Activated CD4-positive, alpha-beta memory T cell treated with anti-CD3 and anti-CD28 coated beads, Interleukin-2, amount 10 ng/mL, durations not matched to agents 7 days and 5 days (primary cell): ENCODE results near the gene TNFSF13. TPM values are rescaled to one million over a fixed set of nuclear protein-coding genes. Genes with fewer than 3 reads are reported as not detected.

ENCODE experiments used
- CTCF ChIA-PET: fragments of 350-600 bp; sonication (Branson Sonifier 250); formaldehyde crosslinking; loops from one replicate; lab custom pipeline; 2021; ENCODE audit warnings: antibody characterized with exemption, inconsistent platforms; lab: Charles Lee
- POLR2A ChIA-PET: fragments of 350-600 bp; sonication (Branson Sonifier 250); formaldehyde crosslinking; loops from one replicate; lab custom pipeline; 2021; ENCODE audit warnings: antibody characterized with exemption; lab: Charles Lee
- DNase-seq: peaks from one replicate; pipeline ENCODE4 v3.0.0-alpha.2; 2020
- H3K27ac Mint-ChIP-seq: one replicate; pipeline ENCODE4 v1.8.0; 2021; ENCODE audit warnings: mild to moderate bottlenecking, mixed read lengths
- H3K27me3 Mint-ChIP-seq: one replicate; pipeline ENCODE4 v1.8.0; 2021; ENCODE audit warnings: mixed read lengths
- H3K36me3 Mint-ChIP-seq: one replicate; pipeline ENCODE4 v1.8.0; 2021; ENCODE audit warnings: low read depth, mixed read lengths
- H3K4me1 Mint-ChIP-seq: one replicate; pipeline ENCODE4 v1.8.0; 2021; ENCODE audit warnings: mixed read lengths
- H3K4me3 Mint-ChIP-seq: one replicate; pipeline ENCODE4 v1.8.0; 2021; ENCODE audit warnings: mild to moderate bottlenecking, mixed read lengths
- H3K9me3 Mint-ChIP-seq: one replicate; pipeline ENCODE4 v1.8.0; 2021; ENCODE audit warnings: mixed read lengths
- total RNA-seq, 2 experiments: library from RNA; stranded (reverse); gene quantifications; one replicate each; pipeline ENCODE4 v1.2.3, GENCODE V29; 2021

TNFSF13 gene
- total RNA-seq, 2 experiments from 2014 or later = 1.8 to 2.0 TPM

GRCh38 chr17:7562208-7562605 lies 3.7 kb downstream of the TNFSF13 start:
- ChIA-PET POLR2A (interaction anchor here (1.0 to 4.5 kb wide), 10 partner anchors 11 to 281 kb away, joined by 3 to 80 read pairs (median 22); partner anchors contain the start of genes ACAP1, MPDU1, POLR2A and SLC2A4), CTCF (interaction anchor here (1.5 to 6.2 kb wide), 7 partner anchors 9 to 126 kb away, joined by 4 to 207 read pairs (median 20); partner anchors contain the start of genes MPDU1, TP53 and WRAP53)
- peak overlapping the region; percentile 87 for H3K27ac Mint-ChIP-seq
- H3K27me3 Mint-ChIP-seq = no peaks in the 10 kb centered on the region
- peaks cover 47% of the 10 kb centered on the region for H3K4me1 Mint-ChIP-seq
- H3K9me3 Mint-ChIP-seq = no peaks in the 10 kb centered on the region
- no peak for DNase-seq
- H3K36me3 Mint-ChIP-seq = peaks cover 42% of the 10 kb centered on the region
- H3K4me3 Mint-ChIP-seq = peak overlapping the region; percentile 81

- DNase-seq = no peak
- CTCF ChIA-PET = no interaction called here
- Mint-ChIP-seq H3K36me3 (peaks cover 44% of the 10 kb centered on the region), H3K27me3 (no peaks in the 10 kb centered on the region), H3K9me3 (no peaks in the 10 kb centered on the region), H3K27ac (peak overlapping the region; percentile 87), H3K4me1 (peaks cover 46% of the 10 kb centered on the region), H3K4me3 (peak overlapping the region; percentile 81)
- POLR2A ChIA-PET = interaction anchor here (0.6 to 4.5 kb wide), 4 partner anchors 9 to 124 kb away, joined by 3 to 80 read pairs (median 12); partner anchors contain the start of genes MPDU1, TP53 and WRAP53
Observed at GRCh38 chr17:7563115-7563869, 4.7 kb downstream of the TNFSF13 start.

- H3K36me3 Mint-ChIP-seq = peaks cover 67% of the 10 kb centered on the region
- H3K27me3 Mint-ChIP-seq = no peaks in the 10 kb centered on the region
- ChIA-PET CTCF (interaction anchor here (0.5 to 1.0 kb wide), 3 partner anchors 9 to 23 kb away, joined by 3 to 4 read pairs (median 3); no protein-coding TSS in a partner anchor), POLR2A (interaction anchor here (1.1 to 9.3 kb wide), 6 partner anchors 7 to 118 kb away, joined by 3 to 169 read pairs (median 44); partner anchors contain the start of genes CD68, MPDU1, POLR2A and SENP3)
- H3K9me3 Mint-ChIP-seq = no peaks in the 10 kb centered on the region
- H3K4me3 Mint-ChIP-seq = no peak overlapping the region
- H3K4me1 Mint-ChIP-seq = peaks cover 34% of the 10 kb centered on the region
- no peak overlapping the region for H3K27ac Mint-ChIP-seq
- DNase-seq = no peak
Observed at GRCh38 chr17:7569571-7569970, 11.0 kb downstream of the TNFSF13 start.

GRCh38 chr17:7570351-7570750 lies 11.8 kb downstream of the TNFSF13 start:
- H3K9me3 Mint-ChIP-seq = no peaks in the 10 kb centered on the region
- peaks cover 68% of the 10 kb centered on the region for H3K36me3 Mint-ChIP-seq
- H3K4me3 Mint-ChIP-seq = no peak overlapping the region
- no peaks in the 10 kb centered on the region for H3K27me3 Mint-ChIP-seq
- peak overlapping the region; percentile 37 for H3K27ac Mint-ChIP-seq
- POLR2A ChIA-PET = interaction anchor here (0.5 to 9.3 kb wide), 9 partner anchors 8 to 117 kb away, joined by 3 to 169 read pairs (median 6); partner anchors contain the start of genes CD68, MPDU1, POLR2A and SENP3
- H3K4me1 Mint-ChIP-seq = peaks cover 42% of the 10 kb centered on the region
- CTCF ChIA-PET = interaction anchor here (0.6 to 1.8 kb wide), 4 partner anchors 9 to 121 kb away, joined by 3 to 8 read pairs (median 4); partner anchors contain the start of genes SENP3 and TP53
- DNase-seq = no peak

- peak overlapping the region; percentile 99 for H3K27ac Mint-ChIP-seq
- H3K4me3 Mint-ChIP-seq = peak overlapping the region; percentile 93
- peaks cover 61% of the 10 kb centered on the region for H3K4me1 Mint-ChIP-seq
- POLR2A ChIA-PET = interaction anchor here (0.8 to 9.3 kb wide), 14 partner anchors 10 to 258 kb away, joined by 3 to 169 read pairs (median 4); partner anchors contain the start of genes CD68, CHRNB1, MPDU1 and POLR2A
- no peaks in the 10 kb centered on the region for H3K27me3 Mint-ChIP-seq
- peaks cover 77% of the 10 kb centered on the region for H3K36me3 Mint-ChIP-seq
- H3K9me3 Mint-ChIP-seq = no peaks in the 10 kb centered on the region
- DNase-seq = no peak
- CTCF ChIA-PET = interaction anchor here (1.2 to 1.8 kb wide), 4 partner anchors 12 to 217 kb away, joined by 3 to 8 read pairs (median 4); partner anchors contain the start of gene TP53
Observed at GRCh38 chr17:7572338-7572587, 13.7 kb downstream of the TNFSF13 start.

- H3K27ac Mint-ChIP-seq = peak overlapping the region; percentile 99
- peaks cover 63% of the 10 kb centered on the region for H3K4me1 Mint-ChIP-seq
- peaks cover 78% of the 10 kb centered on the region for H3K36me3 Mint-ChIP-seq
- CTCF ChIA-PET = interaction anchor here (1.3 to 3.1 kb wide), 4 partner anchors 12 to 217 kb away, joined by 3 to 21 read pairs (median 8); partner anchors contain the start of genes SENP3, TP53 and WRAP53
- peak overlapping the region; percentile 93 for H3K4me3 Mint-ChIP-seq
- no peaks in the 10 kb centered on the region for H3K9me3 Mint-ChIP-seq
- peak; percentile 100 for DNase-seq
- POLR2A ChIA-PET = interaction anchor here (0.7 to 9.3 kb wide), 23 partner anchors 11 to 561 kb away, joined by 3 to 169 read pairs (median 4); partner anchors contain the start of genes ACAP1, CD68, CHRNB1 and MPDU1
- H3K27me3 Mint-ChIP-seq = no peaks in the 10 kb centered on the region
Observed at GRCh38 chr17:7572588-7573323, 14.2 kb downstream of the TNFSF13 start.

GRCh38 chr17:7573324-7574080 lies 15.0 kb downstream of the TNFSF13 start:
- Mint-ChIP-seq H3K9me3 (no peaks in the 10 kb centered on the region), H3K27ac (peak overlapping the region; percentile 99), H3K4me3 (peak overlapping the region; percentile 93), H3K27me3 (no peaks in the 10 kb centered on the region), H3K36me3 (peaks cover 84% of the 10 kb centered on the region), H3K4me1 (peaks cover 70% of the 10 kb centered on the region)
- ChIA-PET CTCF (interaction anchor here (1.3 to 3.1 kb wide), 5 partner anchors 11 to 137 kb away, joined by 3 to 21 read pairs (median 12); partner anchors contain the start of genes MPDU1, SENP3, SOX15 and TP53), POLR2A (interaction anchor here (0.6 to 9.3 kb wide), 25 partner anchors 8 to 562 kb away, joined by 3 to 169 read pairs (median 4); partner anchors contain the start of genes ACAP1, CD68, MPDU1 and PHF23)
- peak; percentile 94 for DNase-seq

- ChIA-PET CTCF (interaction anchor here (1.3 to 3.1 kb wide), 5 partner anchors 10 to 137 kb away, joined by 3 to 21 read pairs (median 12); partner anchors contain the start of genes MPDU1, SENP3, SOX15 and TP53), POLR2A (interaction anchor here (0.6 to 9.3 kb wide), 21 partner anchors 9 to 562 kb away, joined by 3 to 169 read pairs (median 4); partner anchors contain the start of genes ACAP1, CD68, MPDU1 and PHF23)
- H3K27me3 Mint-ChIP-seq = no peaks in the 10 kb centered on the region
- H3K36me3 Mint-ChIP-seq = peaks cover 91% of the 10 kb centered on the region
- H3K27ac Mint-ChIP-seq = peak overlapping the region; percentile 99
- no peak for DNase-seq
- H3K4me1 Mint-ChIP-seq = peaks cover 79% of the 10 kb centered on the region
- no peaks in the 10 kb centered on the region for H3K9me3 Mint-ChIP-seq
- H3K4me3 Mint-ChIP-seq = peak overlapping the region; percentile 93
Observed at GRCh38 chr17:7574176-7574953, 15.8 kb downstream of the TNFSF13 start.

GRCh38 chr17:7575481-7575883 lies 16.9 kb downstream of the TNFSF13 start:
- H3K9me3 Mint-ChIP-seq = no peaks in the 10 kb centered on the region
- peak overlapping the region; percentile 99 for H3K27ac Mint-ChIP-seq

GRCh38 chr17:7575959-7576358 lies 17.4 kb downstream of the TNFSF13 start:
- Mint-ChIP-seq H3K36me3 (peaks cover 89% of the 10 kb centered on the region), H3K4me3 (peak overlapping the region; percentile 93)
- POLR2A ChIA-PET = interaction anchor here (1.1 to 9.3 kb wide), 7 partner anchors 7 to 111 kb away, joined by 3 to 169 read pairs (median 5); partner anchors contain the start of genes CD68, MPDU1, SENP3 and SOX15

More at GRCh38 chr17:7575481-7575883, 16.9 kb downstream of the TNFSF13 start:
- Mint-ChIP-seq H3K4me3 (peak overlapping the region; percentile 93), H3K4me1 (peaks cover 83% of the 10 kb centered on the region), H3K27me3 (no peaks in the 10 kb centered on the region), H3K36me3 (peaks cover 89% of the 10 kb centered on the region)
- ChIA-PET POLR2A (interaction anchor here (1.1 to 9.3 kb wide), 7 partner anchors 8 to 112 kb away, joined by 3 to 169 read pairs (median 38); partner anchors contain the start of genes CD68, MPDU1, POLR2A and SENP3), CTCF (interaction anchor here (1.3 to 3.1 kb wide), 4 partner anchors 9 to 112 kb away, joined by 3 to 21 read pairs (median 11); partner anchors contain the start of genes MPDU1, SENP3, SOX15 and TP53)
- no peak for DNase-seq

More at GRCh38 chr17:7575959-7576358, 17.4 kb downstream of the TNFSF13 start:
- Mint-ChIP-seq H3K4me1 (peaks cover 87% of the 10 kb centered on the region), H3K27ac (peak overlapping the region; percentile 99), H3K9me3 (no peaks in the 10 kb centered on the region), H3K27me3 (no peaks in the 10 kb centered on the region)
- DNase-seq = no peak
- CTCF ChIA-PET = interaction anchor here (1.3 to 2.8 kb wide), 2 partner anchors 8 to 112 kb away, joined by 3 to 13 read pairs; partner anchors contain the start of genes MPDU1 and TP53
